NB4 (cell line): ENCODE results near the gene WNT9A.

ENCODE experiments used
- DNase-seq: peaks from one replicate; pipeline ENCODE4 v3.0.0; 2010; ENCODE audit warnings: low read depth
- H3K4me3 ChIP-seq: one replicate; pipeline ENCODE4 v1.5.1; 2011; ENCODE audit warnings: mild to moderate bottlenecking, low read depth, low read length, moderate library complexity
- MYC ChIP-seq: IDR thresholded peaks from 2 replicates; pipeline ENCODE4 v1.6.1; 2011; ENCODE audit warnings: low read depth, low read length
- POLR2A ChIP-seq: IDR thresholded peaks from 2 replicates; pipeline ENCODE4 v1.6.1; 2011; ENCODE audit warnings: mild to moderate bottlenecking; ENCODE audit not compliant: insufficient read length; ENCODE audit errors: extremely low read depth
- TF ChIP-seq, protein P1 (sequence below): IDR thresholded peaks from 2 replicates; pipeline ENCODE4 v1.6.1; 2011; ENCODE audit warnings: low read depth, low read length
- TF ChIP-seq, protein P2 (sequence below): IDR thresholded peaks from one replicate; pipeline ENCODE4 v1.5.1; 2012; ENCODE audit warnings: low read depth, low read length

Gene WNT9A

GRCh38 chr1:227904541-227905335 is 43.0 kb downstream of the WNT9A start:
- H3K4me3 ChIP-seq: no peak overlapping the region
- TF ChIP-seq MYC (no peak), POLR2A (no peak)
- TF ChIP-seq, protein P1, sequence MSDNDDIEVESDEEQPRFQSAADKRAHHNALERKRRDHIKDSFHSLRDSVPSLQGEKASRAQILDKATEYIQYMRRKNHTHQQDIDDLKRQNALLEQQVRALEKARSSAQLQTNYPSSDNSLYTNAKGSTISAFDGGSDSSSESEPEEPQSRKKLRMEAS: no peak
- TF ChIP-seq, protein P2, sequence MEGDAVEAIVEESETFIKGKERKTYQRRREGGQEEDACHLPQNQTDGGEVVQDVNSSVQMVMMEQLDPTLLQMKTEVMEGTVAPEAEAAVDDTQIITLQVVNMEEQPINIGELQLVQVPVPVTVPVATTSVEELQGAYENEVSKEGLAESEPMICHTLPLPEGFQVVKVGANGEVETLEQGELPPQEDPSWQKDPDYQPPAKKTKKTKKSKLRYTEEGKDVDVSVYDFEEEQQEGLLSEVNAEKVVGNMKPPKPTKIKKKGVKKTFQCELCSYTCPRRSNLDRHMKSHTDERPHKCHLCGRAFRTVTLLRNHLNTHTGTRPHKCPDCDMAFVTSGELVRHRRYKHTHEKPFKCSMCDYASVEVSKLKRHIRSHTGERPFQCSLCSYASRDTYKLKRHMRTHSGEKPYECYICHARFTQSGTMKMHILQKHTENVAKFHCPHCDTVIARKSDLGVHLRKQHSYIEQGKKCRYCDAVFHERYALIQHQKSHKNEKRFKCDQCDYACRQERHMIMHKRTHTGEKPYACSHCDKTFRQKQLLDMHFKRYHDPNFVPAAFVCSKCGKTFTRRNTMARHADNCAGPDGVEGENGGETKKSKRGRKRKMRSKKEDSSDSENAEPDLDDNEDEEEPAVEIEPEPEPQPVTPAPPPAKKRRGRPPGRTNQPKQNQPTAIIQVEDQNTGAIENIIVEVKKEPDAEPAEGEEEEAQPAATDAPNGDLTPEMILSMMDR: no peak
- DNase-seq: no peak

- H3K4me3 ChIP-seq: no peak overlapping the region
- TF ChIP-seq, protein P2: no peak
- TF ChIP-seq POLR2A (no peak), MYC (no peak)
- TF ChIP-seq, protein P1: no peak
- DNase-seq: no peak
Measured at GRCh38 chr1:227903614-227904501, 43.9 kb downstream of the WNT9A start.

GRCh38 chr1:227903061-227903521 is 44.6 kb downstream of the WNT9A start:
- no peak overlapping the region for H3K4me3 ChIP-seq
- TF ChIP-seq MYC: no peak
- no peak for TF ChIP-seq POLR2A
- TF ChIP-seq, protein P1: no peak
- TF ChIP-seq, protein P2: no peak
- no peak for DNase-seq

DNA sequence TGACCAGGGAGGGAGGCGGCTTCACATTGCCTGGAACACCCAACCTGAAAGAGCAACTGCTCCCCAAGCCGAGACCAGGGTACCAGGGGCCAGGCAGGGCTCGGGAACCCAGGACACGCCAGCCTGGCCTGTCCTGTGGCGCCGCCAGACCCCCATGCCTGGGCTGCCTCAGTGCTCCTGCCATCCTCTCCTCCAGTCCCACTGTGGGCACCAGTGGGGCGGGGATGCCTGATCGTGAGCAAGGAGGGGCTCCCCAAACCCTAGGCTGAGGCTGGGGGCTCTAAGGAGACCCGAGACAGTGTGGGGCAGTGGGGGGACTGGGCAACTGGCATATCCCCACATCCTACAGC is 45.1 kb downstream of the WNT9A start:
- TF ChIP-seq MYC (no peak), POLR2A (no peak)
- TF ChIP-seq, protein P1: no peak
- TF ChIP-seq, protein P2: no peak

DNA sequence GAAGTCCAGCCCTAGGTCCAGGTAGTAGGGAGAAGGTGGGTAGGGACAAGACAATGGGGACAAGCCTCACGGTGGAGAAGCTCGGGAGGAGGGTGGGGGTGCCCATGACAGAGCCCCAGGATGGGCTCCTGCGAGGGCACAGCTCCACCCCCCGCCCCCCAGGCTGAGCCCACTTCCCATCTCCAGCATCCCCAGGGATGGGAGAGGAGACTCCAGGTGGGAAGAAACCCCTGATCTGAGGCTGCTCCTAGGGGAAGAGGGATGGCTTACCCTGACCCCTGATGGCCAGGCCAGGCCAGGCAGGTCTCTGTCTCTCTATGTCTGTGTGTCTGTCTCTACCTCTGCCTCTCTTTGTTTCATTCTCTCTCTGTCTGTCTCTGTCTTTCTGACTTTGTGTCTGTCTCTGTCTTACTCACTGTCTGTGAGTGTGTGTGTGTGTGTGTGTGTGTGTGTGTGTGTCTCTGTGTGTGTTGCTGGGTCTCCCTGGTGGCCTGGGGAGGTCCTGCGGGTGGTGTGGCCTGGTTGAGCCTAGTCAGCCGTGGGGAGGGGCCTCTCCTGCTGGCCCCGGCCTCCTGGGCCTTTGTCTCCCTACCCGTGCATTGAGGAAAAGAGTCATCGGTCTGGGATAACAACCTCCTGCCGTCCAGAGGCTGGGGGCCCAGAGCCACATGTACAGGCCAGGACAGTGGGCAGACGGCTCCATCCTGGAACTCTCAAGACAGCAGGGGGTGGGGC is 45.7 kb downstream of the WNT9A start:
- TF ChIP-seq MYC (no peak), POLR2A (no peak)
- TF ChIP-seq, protein P2: no peak
- TF ChIP-seq, protein P1: no peak
- H3K4me3 ChIP-seq: no peak overlapping the region
- no peak for DNase-seq

More for the DNA sequence above, 45.1 kb downstream of the WNT9A start:
- H3K4me3 ChIP-seq: no peak overlapping the region
- no peak for DNase-seq
